ENCODE data around the gene ROBO2.

GRCh38 chr3:77053795-77054194 is 13.9 kb downstream of the ROBO2 start:
- TF ChIP-seq CTCF (IDR thresholded peaks at IDR 0.05) (no peak), POLR2AphosphoS5 (IDR thresholded peaks at IDR 0.05) (no peak)
